HG02840 (cell line): ENCODE measurements around the gene CHCHD10.

Experiments
- ATAC-seq: cut with Tn5 transposase; IDR thresholded peaks from one replicate; pipeline ENCODE4 v1.9.1; 2021; ENCODE audit warnings: mild to moderate bottlenecking, moderate library complexity, moderate number of reproducible peaks; ENCODE audit not compliant: unreplicated experiment, low FRiP score

CHCHD10 gene

GRCh38 chr22:23774114-23774921 is 6.5 kb upstream of the CHCHD10 start:
- ATAC-seq: no peak

- no peak for ATAC-seq
Measured at GRCh38 chr22:23773483-23774113, 5.8 kb upstream of the CHCHD10 start.

GRCh38 chr22:23772649-23773473 is 5.1 kb upstream of the CHCHD10 start, which contains the start of gene MMP11:
MMP11 (plus strand) TSS chr22:23772849; CDS start chr22:23772871, 22 bp downstream.
- ATAC-seq: no peak

- no peak for ATAC-seq
Measured at GRCh38 chr22:23772315-23772648, 4.5 kb upstream of the CHCHD10 start.

GRCh38 chr22:23769321-23769965 is 1.7 kb upstream of the CHCHD10 start:
- ATAC-seq: no peak

GRCh38 chr22:23767303-23767672 is 484 bp downstream of the CHCHD10 start:
- ATAC-seq: no peak

GRCh38 chr22:23764899-23765881 is 2.6 kb downstream of the CHCHD10 start:
- ATAC-seq: no peak

- no peak for ATAC-seq
Measured at GRCh38 chr22:23763954-23764353, 3.8 kb downstream of the CHCHD10 start.

GRCh38 chr22:23763579-23763945 is 4.2 kb downstream of the CHCHD10 start:
- ATAC-seq: no peak

- ATAC-seq: no peak
Measured at GRCh38 chr22:23762842-23763578, 4.8 kb downstream of the CHCHD10 start, which contains the start of gene C22orf15. C22orf15 (plus strand) TSS chr22:23762990; CDS start chr22:23763307, 317 bp downstream.

GRCh38 chr22:23760056-23760455 is 7.7 kb downstream of the CHCHD10 start:
- ATAC-seq: no peak

GRCh38 chr22:23759566-23759965 is 8.2 kb downstream of the CHCHD10 start:
- no peak for ATAC-seq

- ATAC-seq: no peak
Measured at GRCh38 chr22:23756891-23757290, 10.9 kb downstream of the CHCHD10 start.

- ATAC-seq: no peak
Measured at GRCh38 chr22:23755711-23756110, 12.1 kb downstream of the CHCHD10 start.

GRCh38 chr22:23754980-23755636 is 12.7 kb downstream of the CHCHD10 start:
- ATAC-seq: no peak

- no peak for ATAC-seq
Measured at GRCh38 chr22:23754220-23754919, 13.4 kb downstream of the CHCHD10 start, which contains the start of gene VPREB3. VPREB3 (minus strand) TSS chr22:23754425; CDS start chr22:23754363, 62 bp downstream.

- ATAC-seq: no peak
Measured at GRCh38 chr22:23753385-23753784, 14.4 kb downstream of the CHCHD10 start.

GRCh38 chr22:23752750-23753149 is 15.0 kb downstream of the CHCHD10 start:
- ATAC-seq: no peak
